Smooth muscle cell of the brain vasculature (primary cell): ENCODE data around the gene TMF1.

ENCODE experiments used
- DNase-seq: peaks from one replicate; pipeline ENCODE4 v3.0.0-alpha.2; 2012; ENCODE audit warnings: low read depth, low spot score

TMF1 gene

DNA sequence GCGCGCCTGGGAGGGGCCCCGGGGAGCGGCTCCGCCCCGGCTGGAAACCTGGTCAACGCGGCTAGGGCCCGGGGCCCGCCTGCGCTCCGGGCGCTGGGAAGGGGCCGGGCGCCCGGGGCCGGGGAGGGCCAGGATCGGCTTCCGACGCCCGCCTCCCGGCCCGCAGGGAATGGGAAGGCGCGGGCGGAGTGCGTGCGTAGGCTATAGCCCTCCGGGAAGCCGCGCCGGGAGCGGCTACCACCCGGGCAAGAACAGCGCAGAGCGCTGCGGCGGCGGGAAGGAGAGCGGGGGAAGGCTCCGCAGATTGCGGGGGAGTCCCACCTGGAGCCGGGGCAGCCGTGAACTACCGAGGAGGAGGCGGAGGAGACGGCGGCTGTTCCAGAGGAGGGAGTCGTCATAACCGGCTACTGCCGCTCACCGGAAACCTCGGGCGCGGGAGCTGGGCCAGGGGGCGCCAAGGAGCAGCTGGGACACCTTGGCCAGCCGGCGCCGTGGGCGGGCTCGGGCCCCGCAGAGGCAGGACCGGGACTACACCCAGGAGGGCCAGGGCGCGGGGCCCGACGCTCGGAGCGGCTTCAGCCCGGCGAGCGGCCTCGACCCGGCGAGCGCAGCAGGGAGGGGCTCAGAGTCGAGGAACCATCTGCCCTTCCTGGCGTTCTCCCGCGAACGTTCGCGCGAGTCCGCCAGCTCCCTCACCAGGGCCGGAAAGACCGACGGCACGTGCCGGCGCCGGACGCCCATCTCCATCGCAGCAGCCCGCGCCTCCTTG is 38.7 kb downstream of the TMF1 start, which contains the start of gene EOGT:
Gene EOGT, minus strand, starts transcription at position 432 of the 769 bp plus-strand sequence. CDS start 3,838 bp downstream, outside the sequence.
- no peak for DNase-seq

GRCh38 chr3:69012800-69013252 is 39.3 kb downstream of the TMF1 start:
- no peak for DNase-seq

DNA sequence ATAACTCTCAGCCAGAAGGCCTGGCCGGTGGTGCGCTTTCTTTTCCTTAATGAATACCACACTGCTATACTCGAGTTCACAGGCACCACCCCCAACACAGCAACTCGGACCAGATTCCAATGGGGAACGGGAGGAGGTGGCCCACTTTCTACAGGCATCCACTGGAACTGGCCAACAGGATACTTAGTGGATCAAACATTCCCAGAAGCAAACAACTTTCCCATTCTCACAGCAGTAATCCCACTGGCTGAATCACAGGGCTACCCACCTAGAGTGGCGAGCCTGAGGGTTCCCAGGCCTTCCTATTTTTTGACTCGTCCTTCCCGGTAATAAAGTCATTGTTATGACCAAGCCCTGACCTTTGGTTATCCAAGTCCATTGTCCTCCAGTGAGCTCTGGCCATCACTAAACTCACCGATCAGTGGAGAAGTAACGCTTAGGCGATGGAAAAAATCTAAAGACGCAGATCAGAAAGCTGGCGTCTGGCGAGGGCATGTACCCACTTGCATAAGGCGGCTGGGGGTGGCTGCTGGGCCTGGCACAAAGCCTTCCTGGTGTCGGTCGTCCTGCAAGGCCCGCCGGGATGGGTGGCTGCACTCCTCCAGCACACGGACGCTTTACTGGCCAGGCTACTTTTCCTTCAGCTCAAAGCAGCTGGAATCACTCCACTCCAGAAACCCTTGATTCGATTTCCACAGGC is 39.9 kb downstream of the TMF1 start:
- no peak for DNase-seq

DNA sequence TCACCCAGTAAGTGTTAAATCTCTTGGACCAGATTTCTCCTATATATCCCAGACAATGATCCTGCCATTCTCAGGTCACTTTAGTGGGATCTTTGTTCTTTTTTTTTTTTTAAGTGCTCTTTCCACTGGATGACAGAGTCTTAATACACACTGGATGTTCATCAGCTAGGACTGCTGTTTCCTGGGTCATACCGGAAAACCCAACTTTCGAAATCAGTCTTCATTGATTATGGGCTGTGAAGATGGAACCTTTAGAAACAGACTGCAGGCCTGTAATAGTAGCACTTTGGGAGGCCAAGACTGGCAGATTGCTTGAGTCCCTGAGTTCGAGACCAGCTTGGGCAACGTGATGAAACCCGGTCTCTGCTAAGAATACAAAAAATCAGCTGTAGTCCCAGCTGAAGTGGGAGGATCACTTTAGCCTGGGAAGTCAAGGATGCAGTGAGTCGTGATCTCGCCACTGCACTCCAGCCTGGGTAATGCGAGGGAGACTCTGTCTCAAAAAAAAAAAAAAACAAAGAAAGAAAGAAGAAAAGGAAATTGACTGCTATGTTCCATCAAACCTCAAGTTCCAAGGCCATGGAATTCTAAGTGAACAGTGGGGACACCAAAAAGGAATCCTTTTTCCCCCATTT is 40.9 kb downstream of the TMF1 start:
- no peak for DNase-seq

DNA sequence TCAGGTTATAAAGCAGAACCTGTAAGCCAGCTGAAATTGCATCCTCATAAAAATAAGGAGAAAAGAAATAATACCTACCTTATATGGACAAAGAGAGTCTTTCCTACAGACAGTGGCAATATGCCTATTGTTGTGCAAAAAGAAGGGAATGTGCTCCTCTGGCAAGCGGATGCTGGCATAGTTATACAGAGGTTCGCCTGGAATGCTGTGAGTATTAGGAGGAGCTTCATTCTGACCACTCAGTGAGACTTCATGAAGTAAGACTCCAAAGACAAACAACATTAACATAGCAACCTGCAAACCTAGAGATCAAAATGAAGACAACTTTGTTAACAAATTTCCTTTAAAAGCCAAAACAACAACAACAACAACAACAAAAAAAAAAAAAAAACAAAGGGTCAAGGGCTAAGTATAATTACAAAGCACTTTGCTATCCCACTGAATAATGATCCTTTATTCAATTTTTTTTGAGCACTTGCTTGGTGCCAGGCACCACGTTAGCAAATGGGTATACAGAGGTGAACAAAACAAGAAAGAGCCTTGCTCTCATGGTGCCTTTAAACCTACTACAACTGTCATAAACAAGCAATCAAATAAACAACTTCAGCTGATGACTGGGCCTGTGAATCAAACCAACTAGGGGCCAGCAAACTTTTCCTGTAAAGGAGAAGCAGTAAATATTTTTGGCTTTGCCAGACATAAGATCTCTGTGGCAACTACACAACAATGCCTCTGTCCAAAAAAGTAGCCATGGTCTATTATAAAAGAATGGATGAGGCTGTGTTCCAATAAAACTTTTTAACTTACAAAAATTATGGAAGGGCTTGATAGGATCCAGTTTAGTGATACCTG is 42.3 kb downstream of the TMF1 start:
- no peak for DNase-seq

- no peak for DNase-seq
These were observed 43.2 kb downstream of the TMF1 start for GRCh38 chr3:69008980-69009379.

DNA sequence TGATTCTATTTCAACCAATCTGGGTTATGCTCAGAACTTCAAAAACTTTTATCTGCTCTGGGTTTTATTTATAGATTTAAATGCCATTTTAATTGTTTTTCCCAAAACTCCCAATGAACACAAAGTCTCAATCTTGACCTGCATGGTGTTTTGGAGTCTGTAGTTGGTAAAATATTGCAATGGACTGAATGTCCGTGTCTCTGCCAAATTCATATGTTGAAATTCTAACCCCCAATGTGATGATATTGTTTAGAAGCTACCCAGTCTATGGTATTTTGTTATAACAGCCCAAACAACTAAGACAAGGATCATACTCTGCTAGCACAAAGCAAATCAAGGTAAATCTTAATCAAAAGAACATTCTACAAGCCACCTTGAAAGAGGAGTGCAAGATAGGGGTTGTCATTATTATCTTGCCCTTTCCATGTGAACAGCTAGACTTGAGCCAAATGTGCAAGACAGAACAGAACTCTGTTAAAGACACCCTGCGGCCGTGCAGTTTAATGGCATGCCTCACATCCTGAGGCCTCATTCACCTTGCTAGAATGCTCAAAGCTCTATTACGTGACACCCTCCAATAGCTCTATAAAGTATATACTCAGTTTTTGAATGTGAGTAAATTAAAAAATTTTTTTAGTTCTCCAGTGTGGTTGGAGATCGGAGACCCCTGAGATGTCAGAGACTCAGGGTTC is 46.2 kb downstream of the TMF1 start:
- DNase-seq: no peak

GRCh38 chr3:69005071-69005790 is 46.9 kb downstream of the TMF1 start:
- no peak for DNase-seq

GRCh38 chr3:69004138-69004537 is 48.0 kb downstream of the TMF1 start:
- no peak for DNase-seq

GRCh38 chr3:68999605-69000004 is 52.5 kb downstream of the TMF1 start:
- no peak for DNase-seq

- DNase-seq: no peak
These were observed 53.0 kb downstream of the TMF1 start for GRCh38 chr3:68999158-68999557.

DNA sequence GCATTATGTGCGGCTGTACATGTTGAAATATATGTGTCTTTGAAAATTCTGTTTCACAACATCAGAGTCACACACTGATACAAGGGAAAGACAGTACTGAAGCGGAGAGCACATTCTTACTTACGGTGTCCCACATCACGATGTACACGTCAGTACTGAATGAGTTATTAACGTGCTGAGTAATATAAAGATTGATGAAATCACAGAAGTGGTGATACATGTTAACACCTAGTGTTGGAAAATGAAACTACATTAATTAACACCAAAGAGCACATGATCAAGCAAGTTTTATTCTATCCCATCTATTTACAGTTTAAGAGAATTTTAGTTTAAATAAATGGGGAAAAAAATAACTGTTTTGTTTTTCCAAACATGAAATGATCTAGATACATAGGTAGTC is 54.2 kb downstream of the TMF1 start:
- no peak for DNase-seq

- no peak for DNase-seq
These were observed 55.7 kb downstream of the TMF1 start for GRCh38 chr3:68996356-68996995.

DNA sequence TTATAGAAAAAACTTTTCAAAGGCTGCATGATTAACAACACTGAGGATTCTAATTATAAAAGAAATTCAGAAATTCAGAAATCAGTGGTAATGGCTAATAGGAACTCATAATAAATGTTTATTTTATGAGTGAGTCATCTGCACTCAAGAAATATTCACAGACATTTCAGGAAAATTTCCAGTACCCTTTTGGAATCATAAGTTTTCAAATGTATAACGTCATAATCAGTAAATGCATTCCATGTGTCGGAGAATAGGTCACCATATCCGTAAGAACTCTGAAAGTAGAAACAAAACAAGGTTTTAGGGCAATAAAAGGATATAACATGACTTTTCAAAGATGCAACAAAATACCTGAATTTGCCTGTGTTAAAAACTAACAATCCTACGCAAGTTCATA is 63.4 kb downstream of the TMF1 start:
- no peak for DNase-seq

GRCh38 chr3:68987322-68987721 is 64.8 kb downstream of the TMF1 start:
- no peak for DNase-seq

- no peak for DNase-seq
These were observed 65.5 kb downstream of the TMF1 start for GRCh38 chr3:68986496-68987208.

DNA sequence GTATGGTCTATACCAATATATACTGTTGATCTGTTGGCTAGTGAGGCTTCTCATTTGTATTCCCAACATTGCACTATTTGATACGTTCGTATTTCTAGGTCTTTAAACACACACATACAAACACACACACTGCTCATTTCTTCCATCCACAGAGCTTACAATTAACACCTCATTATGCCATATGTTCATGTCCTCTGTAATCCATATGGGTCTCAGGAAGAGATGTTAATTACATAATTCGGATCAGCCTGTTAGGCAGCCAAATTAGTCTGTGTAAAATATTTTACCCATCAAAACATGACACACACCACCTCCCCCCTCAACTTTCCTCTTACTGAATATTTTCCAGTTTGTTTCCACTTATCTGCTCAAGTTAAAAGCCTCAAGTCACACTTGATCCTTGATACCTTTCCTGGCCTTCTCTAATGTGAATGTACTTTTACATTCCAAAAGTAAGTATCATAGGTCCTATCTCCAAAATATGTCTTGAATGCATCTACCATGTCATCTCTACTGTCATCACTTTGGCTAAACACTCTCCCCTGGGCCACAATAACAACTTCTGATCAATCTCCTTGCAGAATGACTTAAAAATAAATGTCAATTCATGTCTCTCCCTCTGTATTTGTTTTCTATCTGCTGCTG is 66.9 kb downstream of the TMF1 start:
- DNase-seq: no peak

DNA sequence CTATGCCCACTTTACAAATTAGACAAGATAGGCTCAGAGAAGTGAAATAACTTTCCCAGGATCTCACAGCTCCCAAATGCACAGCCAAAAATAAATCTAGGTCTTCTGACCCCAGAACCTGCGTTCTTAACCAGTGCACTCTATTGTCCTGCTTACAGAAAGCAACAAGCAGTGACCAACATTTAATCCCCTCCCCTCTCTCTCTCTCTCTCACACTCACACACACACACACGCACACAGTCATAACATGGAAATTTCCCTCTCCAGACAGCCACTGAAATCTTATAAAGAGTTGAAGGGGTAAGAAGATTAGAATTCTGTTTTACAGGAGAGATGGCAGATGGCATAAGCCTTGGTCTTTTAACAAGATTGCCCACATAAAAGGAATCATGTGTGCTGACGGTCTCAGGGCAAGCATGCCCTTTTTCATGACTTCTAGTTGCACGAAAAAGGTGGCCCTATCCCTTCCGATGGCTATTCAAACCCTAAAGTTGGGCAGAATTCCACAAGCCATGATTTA is 68.1 kb downstream of the TMF1 start:
- no peak for DNase-seq
